Nephron progenitor cell (in vitro differentiated cells): ENCODE results near the gene PRAC2.

Source experiments
- DNase-seq: peaks from one replicate; pipeline ENCODE4 v3.0.0; 2021
- H3K27ac Mint-ChIP-seq: 2 replicates; pipeline ENCODE4 v1.8.0; 2021; ENCODE audit warnings: mild to moderate bottlenecking, moderate library complexity, mixed read lengths
- H3K27me3 Mint-ChIP-seq: 2 replicates; pipeline ENCODE4 v1.8.0; 2021; ENCODE audit warnings: mild to moderate bottlenecking, low read depth, mixed read lengths; ENCODE audit not compliant: poor library complexity
- H3K36me3 Mint-ChIP-seq: 2 replicates; pipeline ENCODE4 v1.8.0; 2021; ENCODE audit warnings: low read depth, mixed read lengths
- H3K4me1 Mint-ChIP-seq: 2 replicates; pipeline ENCODE4 v1.8.0; 2021; ENCODE audit warnings: mixed read lengths
- H3K4me3 Mint-ChIP-seq: 2 replicates; pipeline ENCODE4 v1.8.0; 2021; ENCODE audit warnings: mild to moderate bottlenecking, moderate library complexity, mixed read lengths
- H3K9me3 Mint-ChIP-seq: 2 replicates; pipeline ENCODE4 v1.8.0; 2021; ENCODE audit warnings: mild to moderate bottlenecking, moderate library complexity, mixed read lengths
- TF ChIP-seq, protein P1 (sequence below): fragments of 200-600 bp; sonication (generic); IDR thresholded peaks from 2 replicates; pipeline ENCODE4 v1.5.0; 2021; ENCODE audit warnings: antibody characterized with exemption

The PRAC2 gene

DNA sequence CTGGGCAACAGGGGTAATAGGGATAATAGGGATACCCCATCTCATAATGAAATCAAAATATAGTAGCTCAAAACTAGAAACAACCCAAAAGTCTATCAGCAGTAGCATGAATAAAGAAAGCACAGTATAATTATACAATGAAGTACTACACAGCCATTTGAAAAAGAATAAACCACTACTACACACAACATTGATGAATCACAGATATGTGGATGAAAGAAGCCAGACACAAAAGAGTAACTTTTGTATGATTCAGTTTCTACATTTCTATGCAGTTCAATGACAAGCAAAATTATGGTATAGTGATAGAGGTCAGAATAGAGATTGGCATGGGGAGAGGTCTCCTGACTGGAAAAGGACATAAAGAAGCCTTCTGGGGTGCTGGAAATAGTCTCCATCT, 8.4 kb downstream of the PRAC2 start:
- Mint-ChIP-seq H3K36me3 (no peaks in the 10 kb centered on the region), H3K9me3 (peaks cover 1% of the 10 kb centered on the region), H3K27me3 (peaks cover 100% of the 10 kb centered on the region), H3K4me1 (peaks cover 44% of the 10 kb centered on the region), H3K4me3 (no peak overlapping the region), H3K27ac (no peak overlapping the region)
- DNase-seq, result no peak
- TF ChIP-seq, protein P1, sequence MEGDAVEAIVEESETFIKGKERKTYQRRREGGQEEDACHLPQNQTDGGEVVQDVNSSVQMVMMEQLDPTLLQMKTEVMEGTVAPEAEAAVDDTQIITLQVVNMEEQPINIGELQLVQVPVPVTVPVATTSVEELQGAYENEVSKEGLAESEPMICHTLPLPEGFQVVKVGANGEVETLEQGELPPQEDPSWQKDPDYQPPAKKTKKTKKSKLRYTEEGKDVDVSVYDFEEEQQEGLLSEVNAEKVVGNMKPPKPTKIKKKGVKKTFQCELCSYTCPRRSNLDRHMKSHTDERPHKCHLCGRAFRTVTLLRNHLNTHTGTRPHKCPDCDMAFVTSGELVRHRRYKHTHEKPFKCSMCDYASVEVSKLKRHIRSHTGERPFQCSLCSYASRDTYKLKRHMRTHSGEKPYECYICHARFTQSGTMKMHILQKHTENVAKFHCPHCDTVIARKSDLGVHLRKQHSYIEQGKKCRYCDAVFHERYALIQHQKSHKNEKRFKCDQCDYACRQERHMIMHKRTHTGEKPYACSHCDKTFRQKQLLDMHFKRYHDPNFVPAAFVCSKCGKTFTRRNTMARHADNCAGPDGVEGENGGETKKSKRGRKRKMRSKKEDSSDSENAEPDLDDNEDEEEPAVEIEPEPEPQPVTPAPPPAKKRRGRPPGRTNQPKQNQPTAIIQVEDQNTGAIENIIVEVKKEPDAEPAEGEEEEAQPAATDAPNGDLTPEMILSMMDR, result no peak

DNA sequence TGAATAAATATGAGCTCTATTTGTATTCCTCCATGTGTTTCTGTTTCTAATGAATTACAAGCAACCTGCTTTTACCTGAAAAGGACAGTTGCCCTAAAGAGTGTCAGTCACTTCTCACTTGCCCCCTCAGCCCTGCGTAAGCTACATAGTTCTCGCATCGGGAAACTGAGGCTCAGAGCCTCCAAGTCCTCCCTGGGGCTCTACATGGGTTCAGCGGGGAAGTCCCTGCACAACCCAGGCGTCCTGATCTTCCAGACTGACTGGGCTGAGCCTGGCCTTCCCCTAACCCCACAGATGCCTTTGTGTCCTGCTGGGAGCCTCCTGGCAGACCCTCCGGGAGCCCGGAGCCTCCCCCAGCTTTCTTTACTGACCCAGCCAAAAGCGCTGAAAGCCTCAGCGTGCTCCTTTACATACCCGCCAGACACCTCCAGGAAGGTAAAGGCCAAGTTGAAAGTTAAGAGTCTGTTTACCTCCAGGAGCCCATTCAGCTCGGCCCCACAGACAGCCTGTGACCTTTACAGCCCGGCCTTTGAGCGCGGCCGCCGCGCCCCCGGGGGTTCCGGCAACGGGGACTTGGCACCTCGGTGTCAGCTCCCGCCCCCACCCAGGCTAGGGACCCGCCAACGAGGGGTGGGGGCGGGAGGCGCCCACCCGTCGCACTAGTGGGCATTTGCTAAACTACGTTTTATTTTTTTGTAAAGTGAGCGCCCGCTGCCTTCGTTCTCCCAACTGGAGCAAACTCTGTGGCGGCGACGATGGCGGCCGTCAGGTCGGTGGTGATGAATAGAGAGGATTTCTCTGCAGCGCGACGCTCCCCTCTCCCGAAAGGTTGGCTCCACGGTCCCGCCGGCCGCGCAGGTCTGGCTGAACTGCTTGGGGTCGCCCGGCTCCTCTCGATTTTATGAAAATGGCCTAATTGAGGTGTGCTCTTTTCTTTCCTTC, 10.0 kb downstream of the PRAC2 start:
- TF ChIP-seq, protein P1, result no peak

DNA sequence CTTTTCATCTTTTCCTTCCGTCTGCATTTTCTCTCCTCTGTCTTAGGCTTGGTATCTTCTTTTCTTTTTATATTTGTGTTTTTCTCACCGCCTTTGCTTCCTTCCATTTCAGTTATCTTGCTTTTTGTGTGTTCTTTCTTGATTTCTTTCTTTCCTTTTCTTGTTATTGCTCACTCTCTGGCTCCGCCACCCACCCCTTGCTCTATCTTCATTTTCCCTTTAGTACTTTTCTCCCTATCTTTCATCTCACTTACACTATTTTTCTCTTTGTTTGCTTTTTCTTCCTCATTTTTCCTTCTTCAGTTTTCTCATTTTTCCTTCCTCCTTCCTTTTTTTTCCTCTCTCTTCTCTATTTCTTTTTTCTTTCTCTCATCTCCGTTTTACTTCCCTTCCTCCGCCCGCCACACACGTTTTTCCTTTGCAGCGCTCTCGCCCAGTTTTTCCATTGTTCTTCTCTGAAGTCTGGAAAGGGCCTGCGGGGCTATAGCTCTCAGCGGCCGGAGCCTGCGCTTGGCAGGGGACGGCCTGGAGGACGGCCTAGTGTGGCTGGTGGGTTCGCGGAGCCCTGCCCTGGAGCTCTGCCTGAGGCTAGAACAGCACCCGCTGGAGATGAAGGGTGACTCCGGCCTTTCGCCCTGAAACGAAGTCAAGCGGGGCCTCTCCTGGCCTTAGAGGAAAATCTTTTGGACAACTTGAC, 10.8 kb downstream of the PRAC2 start:
- H3K4me1 Mint-ChIP-seq, result peaks cover 41% of the 10 kb centered on the region
- peak overlapping the region; percentile 19 for H3K4me3 Mint-ChIP-seq
- H3K9me3 Mint-ChIP-seq, result peaks cover 4% of the 10 kb centered on the region
- no peak for DNase-seq
- TF ChIP-seq, protein P1, result no peak
- H3K27ac Mint-ChIP-seq, result no peak overlapping the region
- peaks cover 100% of the 10 kb centered on the region for H3K27me3 Mint-ChIP-seq
- no peaks in the 10 kb centered on the region for H3K36me3 Mint-ChIP-seq

More for the DNA sequence above, 10.0 kb downstream of the PRAC2 start:
- Mint-ChIP-seq H3K36me3 (no peaks in the 10 kb centered on the region), H3K27ac (no peak overlapping the region), H3K9me3 (peaks cover 4% of the 10 kb centered on the region), H3K4me3 (peak overlapping the region; percentile 11), H3K27me3 (peaks cover 100% of the 10 kb centered on the region), H3K4me1 (peaks cover 44% of the 10 kb centered on the region)
- peak; percentile 45 for DNase-seq

- H3K27me3 Mint-ChIP-seq, result peaks cover 100% of the 10 kb centered on the region
- no peak for DNase-seq
- no peak overlapping the region for H3K27ac Mint-ChIP-seq
- TF ChIP-seq, protein P1, result no peak
- H3K4me3 Mint-ChIP-seq, result no peak overlapping the region
- H3K9me3 Mint-ChIP-seq, result peaks cover 4% of the 10 kb centered on the region
- no peaks in the 10 kb centered on the region for H3K36me3 Mint-ChIP-seq
- H3K4me1 Mint-ChIP-seq, result peaks cover 34% of the 10 kb centered on the region
Measured at GRCh38 chr17:48734333-48735061, 11.5 kb downstream of the PRAC2 start.

GRCh38 chr17:48735062-48735351, 12.0 kb downstream of the PRAC2 start:
- DNase-seq, result no peak
- Mint-ChIP-seq H3K36me3 (no peaks in the 10 kb centered on the region), H3K4me1 (peaks cover 29% of the 10 kb centered on the region), H3K27me3 (peaks cover 100% of the 10 kb centered on the region), H3K9me3 (peaks cover 4% of the 10 kb centered on the region), H3K27ac (no peak overlapping the region), H3K4me3 (no peak overlapping the region)
- TF ChIP-seq, protein P1, result no peak
